ENCODE results near the gene ANKRD9.

ANKRD9 gene

GRCh38 chr14:102528431-102529170, 19.0 kb upstream of the ANKRD9 start:
- WGBS (ENCODE audit: extremely low coverage, insufficient coverage, low lambda C conversion rate) = no CpG with 5 or more reads among the region's 11 CpGs
- no peaks in the 10 kb centered on the region for H3K4me1 ChIP-seq (ENCODE audit: control insufficient read depth, low read depth, low read length)
- H2AK5ac ChIP-seq (ENCODE audit: low read length) = no peak overlapping the region
- no peak overlapping the region for H2BK120ac ChIP-seq (ENCODE audit: low read depth, low read length)
- no peak overlapping the region for H3K27ac ChIP-seq (ENCODE audit: low read depth, low read length)
- H3K79me2 ChIP-seq (ENCODE audit: control insufficient read depth, insufficient read depth, low read length) = no peaks in the 10 kb centered on the region
- no peak overlapping the region for H2BK5ac ChIP-seq (ENCODE audit: low read length)
- H3K9ac ChIP-seq (ENCODE audit: low read length) = no peak overlapping the region
- H3K56ac ChIP-seq (ENCODE audit: low read length) = no peak overlapping the region
- H3K18ac ChIP-seq (ENCODE audit: low read length) = no peak overlapping the region
- H3K27me3 ChIP-seq (ENCODE audit: insufficient read depth, low read length, poor library complexity) = no peaks in the 10 kb centered on the region
- DNase-seq = no peak
- no peaks in the 10 kb centered on the region for H3K79me1 ChIP-seq (ENCODE audit: low read length)
- no peak overlapping the region for H4K5ac ChIP-seq (ENCODE audit: low read length)
- no peak overlapping the region for H3K4me3 ChIP-seq (ENCODE audit: low read length)
- no peak overlapping the region for H3K23ac ChIP-seq (ENCODE audit: low read length)
- H3K36me3 ChIP-seq (ENCODE audit: control insufficient read depth, insufficient read depth, low read length) = no peaks in the 10 kb centered on the region
- H2BK15ac ChIP-seq (replicated peaks; ENCODE audit: low read depth) = no peak overlapping the region
- H3K4me2 ChIP-seq (ENCODE audit: low read length) = no peak overlapping the region
- no peak overlapping the region for H3K4ac ChIP-seq (ENCODE audit: low read depth, low read length)
- no peak overlapping the region for H4K8ac ChIP-seq (ENCODE audit: low read depth, low read length)

DNA sequence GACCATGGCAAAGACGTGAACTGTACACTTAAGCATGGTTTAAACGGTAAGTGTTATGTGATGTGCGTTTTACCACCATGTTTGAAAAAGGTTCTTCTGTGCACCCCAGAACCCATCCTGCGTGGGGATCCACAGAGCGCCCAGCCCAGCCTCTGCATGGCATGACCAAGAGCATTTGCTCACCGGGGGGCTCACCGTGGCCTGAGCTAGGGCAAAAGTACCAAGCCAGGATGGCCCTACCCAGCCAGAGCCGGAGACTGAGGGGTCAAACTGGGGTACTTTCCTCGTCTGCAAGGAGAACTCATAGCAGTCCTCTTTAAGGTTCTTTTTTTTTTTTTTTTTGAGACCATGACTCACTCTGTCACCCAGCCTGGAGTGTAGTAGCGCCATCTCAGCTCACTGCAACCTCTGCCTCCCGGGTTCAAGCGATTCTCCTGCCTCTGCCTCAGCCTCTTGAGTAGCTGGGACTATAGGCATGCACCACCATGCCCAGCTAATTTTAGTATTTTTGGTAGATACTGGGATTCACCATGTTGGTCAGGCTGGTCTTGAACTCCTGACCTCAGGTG, 16.4 kb upstream of the ANKRD9 start:
- no CpG with 5 or more reads among the region's 12 CpGs for WGBS (ENCODE audit: extremely low coverage, insufficient coverage, low lambda C conversion rate)

DNA sequence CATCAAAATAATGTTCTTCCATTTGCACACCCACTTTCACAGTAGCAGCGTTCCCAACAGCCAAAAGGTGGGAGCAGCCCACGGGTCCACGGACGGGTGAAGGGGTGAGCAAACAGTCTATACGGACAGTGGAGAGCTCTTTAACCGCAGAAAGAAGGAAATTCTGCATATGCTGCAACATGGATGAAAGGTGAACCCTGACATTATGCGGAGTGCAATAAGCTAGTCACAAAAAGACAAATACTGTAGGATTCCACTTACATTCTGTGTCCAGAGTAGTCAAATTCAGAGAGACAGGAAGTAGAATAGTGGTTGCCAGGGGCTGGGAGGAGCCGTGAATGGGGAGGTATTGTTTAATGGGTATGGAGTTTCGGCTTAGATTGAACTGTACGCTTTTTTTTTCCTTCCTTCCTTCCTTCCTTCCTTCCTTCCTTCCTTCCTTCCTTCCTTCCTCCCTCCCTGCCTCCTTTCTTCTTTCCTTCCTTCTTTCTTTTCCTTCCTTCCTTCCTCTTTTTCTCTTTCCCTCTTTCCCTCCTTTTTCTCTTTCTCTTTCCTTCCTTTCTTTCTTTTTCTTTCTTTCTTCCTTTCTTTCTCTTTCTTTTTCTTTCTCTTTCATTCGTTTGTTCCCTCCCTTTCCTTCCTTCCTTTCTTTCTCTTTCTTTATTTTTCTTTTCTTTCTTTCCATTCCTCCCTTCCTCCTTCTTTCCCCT, 15.8 kb upstream of the ANKRD9 start:
- Histone ChIP-seq H3K56ac (ENCODE audit: low read length) (peak overlapping the region; percentile 88), H3K4me3 (ENCODE audit: low read length) (peak overlapping the region; percentile 42), H3K4me1 (ENCODE audit: control insufficient read depth, low read depth, low read length) (no peaks in the 10 kb centered on the region), H3K27me3 (ENCODE audit: insufficient read depth, low read length, poor library complexity) (no peaks in the 10 kb centered on the region), H3K79me1 (ENCODE audit: low read length) (no peaks in the 10 kb centered on the region), H3K18ac (ENCODE audit: low read length) (peak overlapping the region; percentile 33), H2AK5ac (ENCODE audit: low read length) (no peak overlapping the region), H3K27ac (ENCODE audit: low read depth, low read length) (peak overlapping the region; percentile 55), H3K9ac (ENCODE audit: low read length) (peak overlapping the region; percentile 73), H3K4ac (ENCODE audit: low read depth, low read length) (peak overlapping the region; percentile 48), H3K4me2 (ENCODE audit: low read length) (peak overlapping the region; percentile 79), H4K8ac (ENCODE audit: low read depth, low read length) (no peak overlapping the region), H4K5ac (ENCODE audit: low read length) (no peak overlapping the region), H2BK15ac (replicated peaks; ENCODE audit: low read depth) (no peak overlapping the region), H3K23ac (ENCODE audit: low read length) (no peak overlapping the region), H3K36me3 (ENCODE audit: control insufficient read depth, insufficient read depth, low read length) (no peaks in the 10 kb centered on the region), H3K79me2 (ENCODE audit: control insufficient read depth, insufficient read depth, low read length) (no peaks in the 10 kb centered on the region), H2BK5ac (ENCODE audit: low read length) (peak overlapping the region; percentile 8), H2BK120ac (ENCODE audit: low read depth, low read length) (no peak overlapping the region)
- no CpG with 5 or more reads among the region's 11 CpGs for WGBS (ENCODE audit: extremely low coverage, insufficient coverage, low lambda C conversion rate)
- no peak for DNase-seq

More for the DNA sequence above, 16.4 kb upstream of the ANKRD9 start:
- H3K27ac ChIP-seq (ENCODE audit: low read depth, low read length) = no peak overlapping the region
- no peaks in the 10 kb centered on the region for H3K79me2 ChIP-seq (ENCODE audit: control insufficient read depth, insufficient read depth, low read length)
- no peak overlapping the region for H3K18ac ChIP-seq (ENCODE audit: low read length)
- peak overlapping the region; percentile 65 for H3K56ac ChIP-seq (ENCODE audit: low read length)
- H2AK5ac ChIP-seq (ENCODE audit: low read length) = no peak overlapping the region
- H2BK120ac ChIP-seq (ENCODE audit: low read depth, low read length) = no peak overlapping the region
- H3K9ac ChIP-seq (ENCODE audit: low read length) = no peak overlapping the region
- no peaks in the 10 kb centered on the region for H3K27me3 ChIP-seq (ENCODE audit: insufficient read depth, low read length, poor library complexity)
- no peak for DNase-seq
- no peaks in the 10 kb centered on the region for H3K79me1 ChIP-seq (ENCODE audit: low read length)
- H2BK5ac ChIP-seq (ENCODE audit: low read length) = no peak overlapping the region
- no peaks in the 10 kb centered on the region for H3K36me3 ChIP-seq (ENCODE audit: control insufficient read depth, insufficient read depth, low read length)
- no peak overlapping the region for H4K8ac ChIP-seq (ENCODE audit: low read depth, low read length)
- H3K4ac ChIP-seq (ENCODE audit: low read depth, low read length) = no peak overlapping the region
- H3K4me3 ChIP-seq (ENCODE audit: low read length) = no peak overlapping the region
- no peak overlapping the region for H4K5ac ChIP-seq (ENCODE audit: low read length)
- no peak overlapping the region for H3K4me2 ChIP-seq (ENCODE audit: low read length)
- no peak overlapping the region for H2BK15ac ChIP-seq (replicated peaks; ENCODE audit: low read depth)
- H3K23ac ChIP-seq (ENCODE audit: low read length) = no peak overlapping the region
- no peaks in the 10 kb centered on the region for H3K4me1 ChIP-seq (ENCODE audit: control insufficient read depth, low read depth, low read length)

DNA sequence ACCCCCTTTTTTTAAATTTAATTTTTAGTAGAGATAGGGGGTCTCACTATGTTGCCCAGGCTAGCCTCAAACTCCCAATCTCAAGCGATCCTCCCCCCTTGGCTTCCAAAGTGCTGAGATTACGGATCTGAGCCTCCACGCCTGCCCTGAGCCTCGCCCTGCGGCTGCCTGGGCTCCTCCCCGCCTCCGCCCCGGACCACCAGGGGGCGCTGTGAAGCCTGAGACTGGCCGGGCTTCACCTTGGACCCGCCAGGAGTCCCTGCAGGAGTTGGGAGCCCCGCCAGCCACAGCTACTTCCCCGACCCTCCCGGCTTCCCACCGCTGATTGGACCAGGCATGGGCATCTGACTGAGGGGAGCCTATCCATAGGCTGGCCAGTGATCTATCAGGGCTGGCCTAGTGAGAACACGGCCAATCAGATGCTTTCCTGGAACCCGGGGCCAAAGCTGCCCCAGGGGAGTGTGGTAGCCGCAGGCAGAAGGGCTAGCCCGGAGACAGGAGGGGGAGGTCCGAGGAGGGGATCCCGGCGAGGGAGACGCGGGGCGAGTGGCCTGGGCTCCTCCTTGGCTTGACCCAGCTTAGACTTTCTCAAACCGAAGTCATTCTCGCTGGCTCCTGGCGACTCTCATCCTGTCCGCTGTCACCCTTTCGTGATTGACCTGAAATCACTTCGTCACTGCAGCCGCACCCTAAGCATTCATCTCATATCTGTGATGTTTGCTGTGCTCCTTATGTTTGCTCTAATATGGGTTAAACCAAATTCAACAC, 15.1 kb upstream of the ANKRD9 start:
- no peaks in the 10 kb centered on the region for H3K4me1 ChIP-seq (ENCODE audit: control insufficient read depth, low read depth, low read length)
- no peaks in the 10 kb centered on the region for H3K27me3 ChIP-seq (ENCODE audit: insufficient read depth, low read length, poor library complexity)
- H3K79me1 ChIP-seq (ENCODE audit: low read length) = no peaks in the 10 kb centered on the region
- peak overlapping the region; percentile 48 for H3K4ac ChIP-seq (ENCODE audit: low read depth, low read length)
- peak; percentile 100 for DNase-seq
- H2BK5ac ChIP-seq (ENCODE audit: low read length) = peak overlapping the region; percentile 8
- H3K27ac ChIP-seq (ENCODE audit: low read depth, low read length) = peak overlapping the region; percentile 55
- H3K36me3 ChIP-seq (ENCODE audit: control insufficient read depth, insufficient read depth, low read length) = no peaks in the 10 kb centered on the region
- no peak overlapping the region for H4K5ac ChIP-seq (ENCODE audit: low read length)
- peak overlapping the region; percentile 44 for H3K18ac ChIP-seq (ENCODE audit: low read length)
- no peak overlapping the region for H2AK5ac ChIP-seq (ENCODE audit: low read length)
- H2BK15ac ChIP-seq (replicated peaks; ENCODE audit: low read depth) = no peak overlapping the region
- peak overlapping the region; percentile 42 for H3K4me3 ChIP-seq (ENCODE audit: low read length)
- H4K8ac ChIP-seq (ENCODE audit: low read depth, low read length) = no peak overlapping the region
- H3K23ac ChIP-seq (ENCODE audit: low read length) = no peak overlapping the region
- H3K79me2 ChIP-seq (ENCODE audit: control insufficient read depth, insufficient read depth, low read length) = no peaks in the 10 kb centered on the region
- H3K4me2 ChIP-seq (ENCODE audit: low read length) = peak overlapping the region; percentile 79
- H3K56ac ChIP-seq (ENCODE audit: low read length) = peak overlapping the region; percentile 88
- no peak overlapping the region for H2BK120ac ChIP-seq (ENCODE audit: low read depth, low read length)
- WGBS (ENCODE audit: extremely low coverage, insufficient coverage, low lambda C conversion rate) = no CpG with 5 or more reads among the region's 32 CpGs
- H3K9ac ChIP-seq (ENCODE audit: low read length) = peak overlapping the region; percentile 73

GRCh38 chr14:102523569-102524450, 14.2 kb upstream of the ANKRD9 start:
- Histone ChIP-seq H3K9ac (ENCODE audit: low read length) (no peak overlapping the region), H3K4me1 (ENCODE audit: control insufficient read depth, low read depth, low read length) (no peaks in the 10 kb centered on the region), H3K27me3 (ENCODE audit: insufficient read depth, low read length, poor library complexity) (no peaks in the 10 kb centered on the region), H3K4me3 (ENCODE audit: low read length) (no peak overlapping the region), H2BK5ac (ENCODE audit: low read length) (no peak overlapping the region), H3K23ac (ENCODE audit: low read length) (no peak overlapping the region), H3K36me3 (ENCODE audit: control insufficient read depth, insufficient read depth, low read length) (no peaks in the 10 kb centered on the region), H3K56ac (ENCODE audit: low read length) (no peak overlapping the region), H3K79me1 (ENCODE audit: low read length) (no peaks in the 10 kb centered on the region), H3K18ac (ENCODE audit: low read length) (peak overlapping the region; percentile 44), H3K79me2 (ENCODE audit: control insufficient read depth, insufficient read depth, low read length) (no peaks in the 10 kb centered on the region), H3K4me2 (ENCODE audit: low read length) (no peak overlapping the region), H4K8ac (ENCODE audit: low read depth, low read length) (no peak overlapping the region), H3K27ac (ENCODE audit: low read depth, low read length) (no peak overlapping the region), H4K5ac (ENCODE audit: low read length) (no peak overlapping the region), H2BK120ac (ENCODE audit: low read depth, low read length) (no peak overlapping the region), H2AK5ac (ENCODE audit: low read length) (no peak overlapping the region), H2BK15ac (replicated peaks; ENCODE audit: low read depth) (no peak overlapping the region), H3K4ac (ENCODE audit: low read depth, low read length) (no peak overlapping the region)
- DNase-seq = no peak
- no CpG with 5 or more reads among the region's 34 CpGs for WGBS (ENCODE audit: extremely low coverage, insufficient coverage, low lambda C conversion rate)

All from mesendoderm (in vitro differentiated cells).